Activated T-cell treated with anti-CD3 and anti-CD28 coated beads, Interleukin-2, amount 50 U/mL, for 72 hours (primary cell): Measurements from ENCODE around the gene FNBP1. TPM values are rescaled to one million over a fixed set of nuclear protein-coding genes. Genes with fewer than 3 reads are reported as not detected.

Experiments
- ATAC-seq, 2 donors: fragments of 150-1000 bp; cut with Tn5 transposase; replicated peaks in 1 of 2; 2 replicates each; pipeline ENCODE4 v1.10.0; 2021; ENCODE audit warnings: moderate library complexity in 2 of 2, mild to moderate bottlenecking in 1 of 2
- DNase-seq, 2 donors: peaks; one replicate each; pipeline ENCODE4 v3.0.0; 2021 to 2022; ENCODE audit warnings: mixed read lengths in 1 of 2
- H3K27ac Mint-ChIP-seq: one replicate; pipeline ENCODE4 v1.8.0; 2022; ENCODE audit warnings: mild to moderate bottlenecking, moderate library complexity, mixed read lengths
- H3K27me3 Mint-ChIP-seq: one replicate; pipeline ENCODE4 v1.8.0; 2022; ENCODE audit warnings: low read depth, mixed read lengths
- H3K36me3 Mint-ChIP-seq, 2 donors: one replicate each; pipeline ENCODE4 v1.8.0; 2022; ENCODE audit warnings: mixed read lengths in 2 of 2, mild to moderate bottlenecking in 1 of 2; ENCODE audit not compliant: insufficient read depth in 2 of 2
- H3K4me1 Mint-ChIP-seq: one replicate; pipeline ENCODE4 v1.8.0; 2022; ENCODE audit warnings: low read depth, mixed read lengths
- H3K4me3 Mint-ChIP-seq, 2 donors: one replicate each; pipeline ENCODE4 v1.8.0; 2022; ENCODE audit warnings: mild to moderate bottlenecking in 2 of 2, mixed read lengths in 2 of 2, moderate library complexity in 2 of 2
- H3K9me3 Mint-ChIP-seq, 2 donors: one replicate each; pipeline ENCODE4 v1.8.0; 2022; ENCODE audit warnings: mixed read lengths in 2 of 2
- total RNA-seq, 2 donors: library from RNA; stranded (reverse); gene quantifications; one replicate each; pipeline ENCODE4 v1.2.3, GENCODE V29; 2022

Gene FNBP1
- total RNA-seq, 2 donors from 2014 or later = 301 to 323 TPM

- Mint-ChIP-seq H3K27me3 (no peaks in the 10 kb centered on the region), H3K4me1 (peaks cover 78% of the 10 kb centered on the region), H3K9me3 (peaks cover 0 to 1% of the 10 kb centered on the region in 2 donors), H3K4me3 (peak overlapping the region in 1 of 2 donors; percentile 41), H3K27ac (peak overlapping the region; percentile 93), H3K36me3 (peaks cover 13 to 44% of the 10 kb centered on the region in 2 donors)
- ATAC-seq = no peak
- DNase-seq = no peak
Observed at GRCh38 chr9:129930743-129931142, 112.2 kb downstream of the FNBP1 start.

DNA sequence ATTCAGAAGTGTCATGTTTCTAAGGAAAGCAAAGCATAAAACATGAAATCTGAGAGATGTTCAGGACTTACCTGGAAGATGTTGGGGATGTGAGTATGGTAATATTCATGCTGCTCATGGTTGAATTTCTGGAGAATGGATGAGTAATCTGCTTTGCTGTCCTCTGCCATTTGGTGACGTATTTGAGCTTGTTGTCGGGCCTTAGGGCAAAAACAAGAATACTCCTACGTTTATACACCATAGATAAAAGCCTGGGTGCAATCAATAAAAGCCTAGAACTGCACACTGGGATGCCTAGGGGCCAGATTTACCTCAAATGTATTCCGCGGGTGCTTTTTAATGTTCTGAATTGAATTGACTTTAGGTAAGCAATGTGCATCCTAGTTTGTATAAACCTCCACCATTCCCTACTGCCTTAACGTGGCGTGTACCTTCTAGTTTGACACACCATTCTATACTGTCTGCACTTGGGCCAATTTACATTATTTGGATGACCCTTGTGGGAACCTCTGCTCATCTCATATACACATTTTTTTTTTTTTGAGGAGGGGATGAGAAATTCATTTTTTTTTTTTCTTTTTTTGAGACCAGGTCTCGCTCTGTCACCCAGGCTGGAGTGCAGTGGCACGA lies 113.4 kb downstream of the FNBP1 start:
- ATAC-seq (peak; percentile 66 to 73), DNase-seq (peak in 1 of 2 donors; percentile 22)
- Mint-ChIP-seq H3K4me3 (peak overlapping the region; percentile 11 to 45), H3K27me3 (no peaks in the 10 kb centered on the region), H3K36me3 (peaks cover 13 to 48% of the 10 kb centered on the region in 2 donors), H3K4me1 (peaks cover 67% of the 10 kb centered on the region), H3K9me3 (peaks cover 0 to 1% of the 10 kb centered on the region in 2 donors), H3K27ac (peak overlapping the region; percentile 93)

- no peaks in the 10 kb centered on the region for H3K9me3 Mint-ChIP-seq
- H3K27ac Mint-ChIP-seq = peak overlapping the region; percentile 43
- no peaks in the 10 kb centered on the region for H3K27me3 Mint-ChIP-seq
- H3K36me3 Mint-ChIP-seq = peaks cover 18 to 54% of the 10 kb centered on the region in 2 donors
- no peak for DNase-seq
- H3K4me1 Mint-ChIP-seq = peaks cover 53% of the 10 kb centered on the region
- H3K4me3 Mint-ChIP-seq = no peak overlapping the region
- no peak for ATAC-seq
Observed at GRCh38 chr9:129923589-129923988, 119.4 kb downstream of the FNBP1 start.

DNA sequence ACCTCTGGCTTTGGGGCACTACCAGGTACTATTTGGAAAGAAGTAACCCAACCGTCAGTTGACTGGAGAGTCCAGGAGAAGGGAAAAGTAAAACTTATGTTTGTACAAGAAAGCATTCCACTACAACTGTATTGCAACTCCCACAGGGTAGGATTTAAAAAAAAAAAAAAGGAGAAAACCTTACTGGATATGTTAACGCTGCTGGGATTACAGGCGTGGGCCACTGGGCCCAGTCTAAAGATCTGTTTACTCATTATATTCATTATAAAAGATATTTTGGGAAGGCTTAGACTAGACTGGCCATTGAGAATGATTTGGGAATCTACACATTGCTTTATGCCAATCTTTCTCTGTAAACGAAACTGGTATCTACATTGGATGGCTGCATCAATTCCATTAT lies 121.1 kb downstream of the FNBP1 start:
- Mint-ChIP-seq H3K27ac (peak overlapping the region; percentile 45), H3K4me3 (no peak overlapping the region), H3K36me3 (peaks cover 23 to 56% of the 10 kb centered on the region in 2 donors), H3K9me3 (no peaks in the 10 kb centered on the region), H3K4me1 (peaks cover 50% of the 10 kb centered on the region), H3K27me3 (no peaks in the 10 kb centered on the region)
- no peak for ATAC-seq
- no peak for DNase-seq

DNA sequence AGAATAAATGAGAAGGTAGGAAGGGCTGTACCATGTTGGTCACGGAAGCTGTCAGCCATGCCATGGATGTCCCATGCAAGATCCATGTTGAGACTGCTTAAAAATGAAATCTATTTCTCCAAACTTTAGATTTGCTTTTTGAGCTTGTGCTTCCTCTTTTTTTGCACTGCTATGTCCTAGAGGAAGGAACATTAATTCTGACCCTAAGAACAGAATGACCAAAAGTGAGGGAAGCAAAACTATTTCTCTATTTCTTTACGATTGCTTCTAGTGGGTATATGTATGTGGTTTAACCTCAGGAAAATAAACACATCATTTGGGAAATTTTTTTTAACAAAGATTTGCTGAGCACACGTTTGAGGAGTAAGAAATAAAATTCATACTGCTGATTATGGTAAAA lies 123.1 kb downstream of the FNBP1 start:
- DNase-seq (no peak), ATAC-seq (no peak)
- H3K9me3 Mint-ChIP-seq = no peaks in the 10 kb centered on the region
- peaks cover 55% of the 10 kb centered on the region for H3K4me1 Mint-ChIP-seq
- H3K27ac Mint-ChIP-seq = peak overlapping the region; percentile 89
- H3K27me3 Mint-ChIP-seq = no peaks in the 10 kb centered on the region
- H3K36me3 Mint-ChIP-seq = peaks cover 27 to 54% of the 10 kb centered on the region in 2 donors
- H3K4me3 Mint-ChIP-seq = no peak overlapping the region

DNA sequence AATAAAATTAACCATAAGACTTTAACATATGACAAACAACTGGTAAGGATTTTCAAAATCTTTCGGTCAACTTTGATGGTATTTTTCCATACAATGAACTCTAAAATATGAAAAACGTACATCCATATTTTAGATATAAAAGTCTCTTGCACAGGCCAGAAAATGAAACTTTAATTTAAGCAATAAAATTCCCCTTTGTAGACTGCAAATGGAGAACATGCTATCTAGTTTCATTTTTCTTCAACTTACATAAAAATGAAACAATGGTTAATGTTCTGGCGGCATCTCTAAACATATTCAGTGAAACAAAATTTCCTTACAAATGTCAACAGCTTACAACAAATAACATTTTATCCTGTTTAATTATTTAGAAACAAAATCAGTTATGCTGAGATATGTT lies 123.7 kb downstream of the FNBP1 start:
- peaks cover 25 to 49% of the 10 kb centered on the region in 2 donors for H3K36me3 Mint-ChIP-seq
- no peak for ATAC-seq
- H3K27ac Mint-ChIP-seq = peak overlapping the region; percentile 89
- DNase-seq = no peak
- H3K9me3 Mint-ChIP-seq = no peaks in the 10 kb centered on the region
- H3K4me3 Mint-ChIP-seq = no peak overlapping the region
- peaks cover 52% of the 10 kb centered on the region for H3K4me1 Mint-ChIP-seq
- H3K27me3 Mint-ChIP-seq = no peaks in the 10 kb centered on the region

DNA sequence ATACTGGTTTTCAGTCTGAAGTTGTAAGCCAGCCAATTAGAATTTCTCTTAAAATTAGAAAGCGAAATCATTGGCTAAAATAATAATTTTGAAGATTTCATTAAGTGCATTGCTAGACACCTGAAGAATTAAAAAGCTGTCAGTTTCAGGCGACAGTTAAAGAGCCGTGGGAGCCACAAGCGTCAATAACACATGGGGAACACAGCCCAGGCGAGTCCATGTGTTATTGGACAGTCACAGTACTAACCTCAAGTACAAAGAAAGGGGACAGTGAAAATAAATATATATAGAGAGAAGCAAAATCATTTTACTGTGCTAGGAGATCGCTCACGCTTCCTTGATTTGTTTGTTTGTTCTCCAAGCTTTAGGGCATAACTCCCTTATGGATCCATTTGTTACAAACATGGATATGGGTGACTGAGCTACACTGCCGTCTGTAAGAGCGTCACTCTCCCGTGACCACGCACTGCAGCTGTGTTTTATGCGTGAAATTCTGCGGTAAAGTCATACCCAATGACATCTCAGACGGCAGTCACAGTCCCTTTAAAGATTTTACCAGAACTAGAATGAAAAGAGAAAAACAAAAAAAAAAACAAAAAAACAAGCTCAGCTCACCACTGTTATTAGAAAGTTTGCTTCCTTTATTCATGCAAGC lies 124.6 kb downstream of the FNBP1 start:
- peak overlapping the region; percentile 89 for H3K27ac Mint-ChIP-seq
- no peak for DNase-seq
- peaks cover 18 to 45% of the 10 kb centered on the region in 2 donors for H3K36me3 Mint-ChIP-seq
- H3K9me3 Mint-ChIP-seq = no peaks in the 10 kb centered on the region
- peaks cover 43% of the 10 kb centered on the region for H3K4me1 Mint-ChIP-seq
- no peaks in the 10 kb centered on the region for H3K27me3 Mint-ChIP-seq
- no peak for ATAC-seq
- no peak overlapping the region for H3K4me3 Mint-ChIP-seq

DNA sequence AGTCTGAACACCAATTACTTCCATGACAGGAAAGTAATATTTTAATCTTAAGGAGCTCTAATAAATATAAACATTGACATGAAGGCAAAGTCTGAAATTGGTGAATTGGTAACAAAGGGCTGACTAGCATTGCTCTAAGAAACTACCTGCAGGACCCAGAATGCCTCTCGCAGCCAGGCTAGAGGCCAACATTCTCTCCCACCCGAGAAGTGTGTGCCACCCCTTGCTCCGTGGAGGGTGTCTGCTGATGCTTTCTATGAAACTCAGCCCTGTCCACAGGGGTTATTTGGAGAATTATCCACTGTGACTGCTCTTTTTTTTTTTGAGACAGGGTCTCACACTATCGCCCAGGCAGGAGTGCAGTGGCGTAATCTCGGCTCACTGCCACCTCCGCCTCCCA lies 126.3 kb downstream of the FNBP1 start:
- peaks cover 32% of the 10 kb centered on the region for H3K4me1 Mint-ChIP-seq

DNA sequence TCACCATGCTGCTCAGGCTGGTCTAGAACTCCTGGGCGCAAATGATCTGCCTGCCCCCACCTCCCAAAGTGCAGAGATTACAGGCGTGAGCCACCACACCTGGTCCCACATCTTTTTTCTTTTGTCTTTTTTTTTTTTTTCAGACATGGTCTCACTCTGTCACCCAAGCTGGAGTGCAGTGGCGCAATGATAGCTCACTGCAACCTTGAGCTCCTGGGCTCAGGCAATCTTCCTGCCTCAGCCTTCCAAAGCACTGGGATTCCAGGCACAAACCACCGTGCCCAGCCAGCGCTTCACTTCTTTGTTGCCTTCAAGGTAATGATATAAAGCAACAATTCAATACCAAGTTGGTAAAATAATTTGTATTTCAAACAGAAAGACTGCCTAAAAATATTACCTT lies 128.9 kb downstream of the FNBP1 start:
- Mint-ChIP-seq H3K27me3 (no peaks in the 10 kb centered on the region), H3K9me3 (no peaks in the 10 kb centered on the region), H3K4me3 (no peak overlapping the region), H3K4me1 (peaks cover 29% of the 10 kb centered on the region), H3K27ac (peak overlapping the region; percentile 68), H3K36me3 (peaks cover 16 to 51% of the 10 kb centered on the region in 2 donors)
- no peak for DNase-seq
- ATAC-seq = no peak

More for the DNA sequence above, 126.3 kb downstream of the FNBP1 start:
- no peaks in the 10 kb centered on the region for H3K27me3 Mint-ChIP-seq
- ATAC-seq = peak in 1 of 2 donors; percentile 17
- H3K27ac Mint-ChIP-seq = no peak overlapping the region
- H3K9me3 Mint-ChIP-seq = no peaks in the 10 kb centered on the region
- H3K4me3 Mint-ChIP-seq = no peak overlapping the region
- no peak for DNase-seq
- peaks cover 11 to 45% of the 10 kb centered on the region in 2 donors for H3K36me3 Mint-ChIP-seq

GRCh38 chr9:129910628-129911567 lies 132.1 kb downstream of the FNBP1 start:
- Mint-ChIP-seq H3K27ac (peak overlapping the region; percentile 70), H3K36me3 (peaks cover 15 to 53% of the 10 kb centered on the region in 2 donors), H3K4me3 (no peak overlapping the region), H3K27me3 (no peaks in the 10 kb centered on the region), H3K9me3 (no peaks in the 10 kb centered on the region), H3K4me1 (peaks cover 34% of the 10 kb centered on the region)
- DNase-seq = no peak
- ATAC-seq = peak; percentile 39 to 75

GRCh38 chr9:129909851-129910250 lies 133.1 kb downstream of the FNBP1 start:
- no peak for ATAC-seq
- H3K4me1 Mint-ChIP-seq = peaks cover 39% of the 10 kb centered on the region
- peak overlapping the region; percentile 94 for H3K27ac Mint-ChIP-seq
- no peaks in the 10 kb centered on the region for H3K9me3 Mint-ChIP-seq
- H3K4me3 Mint-ChIP-seq = no peak overlapping the region
- H3K36me3 Mint-ChIP-seq = peaks cover 16 to 56% of the 10 kb centered on the region in 2 donors
- no peak for DNase-seq
- H3K27me3 Mint-ChIP-seq = no peaks in the 10 kb centered on the region

DNA sequence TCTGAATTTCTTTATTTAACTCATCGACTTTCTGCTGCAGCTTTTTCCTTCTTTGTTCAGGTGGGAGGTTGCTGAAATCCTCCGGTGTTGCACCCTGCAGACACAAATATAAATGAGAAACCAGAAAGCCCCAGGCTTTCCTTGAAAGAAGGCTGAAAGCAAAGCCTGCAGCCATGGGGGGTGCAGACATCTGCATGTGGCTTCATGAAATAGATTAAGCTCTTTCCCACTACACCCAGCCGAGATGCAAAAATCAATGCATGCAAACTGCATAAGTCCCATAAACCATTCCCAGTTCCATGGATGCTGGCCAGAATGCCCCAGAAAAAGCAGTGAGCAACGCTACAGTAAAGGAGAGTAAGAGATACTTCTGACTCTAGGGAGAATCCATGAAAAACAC lies 134.1 kb downstream of the FNBP1 start:
- peaks cover 21 to 60% of the 10 kb centered on the region in 2 donors for H3K36me3 Mint-ChIP-seq
- H3K4me1 Mint-ChIP-seq = peaks cover 48% of the 10 kb centered on the region
- peak overlapping the region; percentile 94 for H3K27ac Mint-ChIP-seq
- no peaks in the 10 kb centered on the region for H3K27me3 Mint-ChIP-seq
- DNase-seq = no peak
- H3K4me3 Mint-ChIP-seq = no peak overlapping the region
- ATAC-seq = no peak
- no peaks in the 10 kb centered on the region for H3K9me3 Mint-ChIP-seq

GRCh38 chr9:129907201-129907600 lies 135.8 kb downstream of the FNBP1 start:
- H3K9me3 Mint-ChIP-seq = no peaks in the 10 kb centered on the region
- peaks cover 61% of the 10 kb centered on the region for H3K4me1 Mint-ChIP-seq
- no peak for DNase-seq
- no peak overlapping the region for H3K4me3 Mint-ChIP-seq
- H3K36me3 Mint-ChIP-seq = peaks cover 23 to 63% of the 10 kb centered on the region in 2 donors
- no peak for ATAC-seq
- no peaks in the 10 kb centered on the region for H3K27me3 Mint-ChIP-seq
- peak overlapping the region; percentile 95 for H3K27ac Mint-ChIP-seq
